T-cell (primary cell): Measurements from ENCODE around the gene NKIRAS2. TPM values are rescaled to one million over a fixed set of nuclear protein-coding genes. Genes with fewer than 3 reads are reported as not detected.
"Not testable (repeated sequence)": the region's sequence is repeated elsewhere in the genome, so short reads cannot be mapped to it uniquely, and the experiment has no call there.

Experiments used
- ATAC-seq, 4 experiments: fragments of 200-7000 bp in 3 of 4; fragments of 150-1000 bp in 1 of 4; cut with Tn5 transposase; replicated peaks in 1 of 4; 1 replicate in 3 of 4; 2 replicates in 1 of 4; pipeline ENCODE4 v1.10.0; 2021; ENCODE audit warnings: moderate library complexity in 3 of 4, mild to moderate bottlenecking in 2 of 4, moderate number of reproducible peaks in 1 of 4
- CTCF ChIA-PET, 2 donors: fragments of 300-600 bp; sonication (Branson Sonifier 250); formaldehyde crosslinking; loops; one replicate each; lab custom pipeline; 2022; ENCODE audit warnings: antibody characterized with exemption in 2 of 2; lab: Charles Lee
- POLR2A ChIA-PET, 2 donors: fragments of 300-600 bp; sonication (Branson Sonifier 250); formaldehyde crosslinking; loops; one replicate each; lab custom pipeline; 2022; ENCODE audit warnings: antibody characterized with exemption in 2 of 2; lab: Charles Lee
- DNase-seq, 35 experiments: peaks; one replicate each; pipeline versions ENCODE4 v3.0.0 to v3.0.0-alpha.2; 2013 to 2023
- H3K27ac ChIP-seq: one replicate; pipeline ENCODE4 v1.5.1; 2013; ENCODE audit warnings: low read length
- H3K27me3 ChIP-seq, 2 experiments: replicated peaks in 1 of 2; 1 replicate in 1 of 2; 2 replicates in 1 of 2; pipeline versions ENCODE4 v1.6.1 to v1.7.0; 2013; ENCODE audit warnings: low read length in 1 of 2, mixed read lengths in 1 of 2; ENCODE audit not compliant: control insufficient read depth in 2 of 2, insufficient read depth in 2 of 2; ENCODE audit errors: extremely low read depth in 1 of 2
- H3K36me3 ChIP-seq, 2 donors: 1 replicate in 1 of 2; 2 replicates in 1 of 2; pipeline versions ENCODE4 v1.6.1 to v1.7.0; 2013; ENCODE audit warnings: low read length in 1 of 2; ENCODE audit not compliant: control insufficient read depth in 2 of 2, insufficient read depth in 1 of 2; ENCODE audit errors: extremely low read depth in 1 of 2
- H3K4me1 ChIP-seq, 2 experiments: 1 replicate in 1 of 2; 2 replicates in 1 of 2; pipeline versions ENCODE4 v1.6.1 to v1.7.0; 2013; ENCODE audit warnings: low read length in 2 of 2, mixed read lengths in 1 of 2; ENCODE audit not compliant: insufficient read depth in 2 of 2, control insufficient read depth in 1 of 2; ENCODE audit errors: extremely low read depth in 1 of 2
- H3K4me3 ChIP-seq, 2 donors: 1 replicate in 1 of 2; 2 replicates in 1 of 2; pipeline versions ENCODE4 v1.5.1 to v1.7.0; 2013; ENCODE audit warnings: mild to moderate bottlenecking in 2 of 2, low read length in 1 of 2, moderate library complexity in 1 of 2; ENCODE audit not compliant: control insufficient read depth in 1 of 2; ENCODE audit errors: extremely low read depth in 1 of 2
- H3K9me3 ChIP-seq: 2 replicates; pipeline ENCODE4 v1.7.0; 2013
- H3K27ac Mint-ChIP-seq, 2 donors: one replicate each; pipeline ENCODE4 v1.8.0; 2020 to 2021; ENCODE audit warnings: mild to moderate bottlenecking in 2 of 2, mixed read lengths in 2 of 2
- H3K27me3 Mint-ChIP-seq, 2 donors: one replicate each; pipeline ENCODE4 v1.8.0; 2021 to 2022; ENCODE audit warnings: mixed read lengths in 2 of 2
- H3K36me3 Mint-ChIP-seq: one replicate; pipeline ENCODE4 v1.8.0; 2021; ENCODE audit warnings: mixed read lengths
- H3K4me1 Mint-ChIP-seq, 3 donors: one replicate each; pipeline ENCODE4 v1.8.0; 2020 to 2022; ENCODE audit warnings: mixed read lengths in 3 of 3, mild to moderate bottlenecking in 1 of 3
- H3K4me3 Mint-ChIP-seq, 3 donors: one replicate each; pipeline ENCODE4 v1.8.0; 2020 to 2022; ENCODE audit warnings: mild to moderate bottlenecking in 3 of 3, mixed read lengths in 3 of 3, moderate library complexity in 3 of 3
- H3K9me3 Mint-ChIP-seq, 3 donors: one replicate each; pipeline ENCODE4 v1.8.0; 2020 to 2022; ENCODE audit warnings: mixed read lengths in 3 of 3
- WGBS: methylation state at CpG from one replicate; pipeline ENCODE4 v1.1.5; 2013; ENCODE audit warnings: missing lambda C conversion rate; ENCODE audit not compliant: insufficient coverage; 5-methylcytosine and 5-hydroxymethylcytosine counted together
- total RNA-seq, 35 experiments: library from RNA in 6 of 35; stranded (reverse) in 6 of 35; fragments of 120-200 nt in 1 of 35; gene quantifications; one replicate each; pipeline versions ENCODE4 v1.2.1 to v1.2.4 and lab custom pipeline; 2013 to 2026

Gene NKIRAS2
- total RNA-seq, 5 donors from 2014 or later (not counting 1 experiment from before 2014, with no cell fraction given) = 11.0 to 19.6 (median 18.4) TPM

- Mint-ChIP-seq H3K9me3 (no peaks in the 10 kb centered on the region), H3K36me3 (peaks cover 28% of the 10 kb centered on the region), H3K4me3 (no peak overlapping the region), H3K27me3 (no peaks in the 10 kb centered on the region), H3K27ac (no peak overlapping the region), H3K4me1 (peaks cover 28 to 33% (median 30%) of the 10 kb centered on the region in 3 donors)
- ATAC-seq = no peak
- Histone ChIP-seq H3K27me3 (no peaks in the 10 kb centered on the region), H3K4me1 (no peaks in the 10 kb centered on the region), H3K9me3 (no peaks in the 10 kb centered on the region), H3K4me3 (no peak overlapping the region), H3K36me3 (peaks cover 9 to 54% of the 10 kb centered on the region in 2 donors), H3K27ac (no peak overlapping the region)
- WGBS = no CpG with 5 or more reads among the region's 7 CpGs
- no peak for DNase-seq
- ChIA-PET CTCF (interaction anchor here in 1 of 2 donors (1.5 kb wide), 1 partner anchor 18 kb away, joined by 3 read pairs; the partner anchor contains the start of gene NKIRAS2), POLR2A (no interaction called here)
Observed at GRCh38 chr17:42002175-42002791, 17.6 kb upstream of the NKIRAS2 start.

GRCh38 chr17:42002792-42003301 lies 17.0 kb upstream of the NKIRAS2 start:
- peaks cover 28% of the 10 kb centered on the region for H3K36me3 Mint-ChIP-seq
- Histone ChIP-seq H3K36me3 (peaks cover 9 to 48% of the 10 kb centered on the region in 2 donors), H3K9me3 (no peaks in the 10 kb centered on the region), H3K4me3 (no peak overlapping the region), H3K4me1 (no peaks in the 10 kb centered on the region), H3K27me3 (no peaks in the 10 kb centered on the region), H3K27ac (no peak overlapping the region)
- no peak overlapping the region for H3K27ac Mint-ChIP-seq
- H3K4me1 Mint-ChIP-seq = peaks cover 29 to 35% (median 31%) of the 10 kb centered on the region in 3 donors
- H3K27me3 Mint-ChIP-seq = no peaks in the 10 kb centered on the region
- 96% methylated on average over 2 of the region's 3 CpGs for WGBS
- DNase-seq (no peak), ATAC-seq (no peak)
- H3K4me3 Mint-ChIP-seq = no peak overlapping the region
- ChIA-PET POLR2A (interaction anchor here in 1 of 2 donors (0.7 kb wide), 1 partner anchor 119 kb away, joined by 3 read pairs; no protein-coding TSS in a partner anchor), CTCF (interaction anchor here in 1 of 2 donors (0.6 to 1.5 kb wide), 2 partner anchors 17 to 28 kb away, joined by 3 read pairs; partner anchors contain the start of gene NKIRAS2)
- no peaks in the 10 kb centered on the region for H3K9me3 Mint-ChIP-seq

GRCh38 chr17:42005166-42005565 lies 14.7 kb upstream of the NKIRAS2 start:
- no CpG with 5 or more reads among the region's 1 CpG for WGBS
- Histone ChIP-seq H3K4me3 (no peak overlapping the region), H3K36me3 (peaks cover 4 to 34% of the 10 kb centered on the region in 2 donors), H3K27ac (no peak overlapping the region), H3K9me3 (no peaks in the 10 kb centered on the region), H3K27me3 (no peaks in the 10 kb centered on the region), H3K4me1 (peaks cover 0 to 3% of the 10 kb centered on the region in 2 experiments)
- Mint-ChIP-seq H3K27ac (no peak overlapping the region), H3K4me1 (peaks cover 43 to 49% (median 43%) of the 10 kb centered on the region in 3 donors), H3K9me3 (no peaks in the 10 kb centered on the region), H3K4me3 (no peak overlapping the region), H3K27me3 (no peaks in the 10 kb centered on the region), H3K36me3 (peaks cover 31% of the 10 kb centered on the region)
- DNase-seq (no peak), ATAC-seq (no peak)
- ChIA-PET CTCF (interaction anchor here in 1 of 2 donors (1.0 kb wide), 1 partner anchor 112 kb away, joined by 3 read pairs; no protein-coding TSS in a partner anchor), POLR2A (interaction anchor here in 1 of 2 donors (0.8 kb wide), 1 partner anchor 11 kb away, joined by 3 read pairs; no protein-coding TSS in a partner anchor)

- Mint-ChIP-seq H3K27me3 (no peaks in the 10 kb centered on the region), H3K36me3 (peaks cover 10% of the 10 kb centered on the region), H3K27ac (no peak overlapping the region), H3K9me3 (no peaks in the 10 kb centered on the region), H3K4me3 (no peak overlapping the region), H3K4me1 (peaks cover 63 to 69% (median 65%) of the 10 kb centered on the region in 3 donors)
- 100% methylated on average over 1 of the region's 4 CpGs for WGBS
- Histone ChIP-seq H3K9me3 (no peaks in the 10 kb centered on the region), H3K4me3 (no peak overlapping the region), H3K27me3 (no peaks in the 10 kb centered on the region), H3K4me1 (peaks cover 7 to 25% of the 10 kb centered on the region in 2 experiments), H3K36me3 (peaks cover 0 to 10% of the 10 kb centered on the region in 2 donors), H3K27ac (no peak overlapping the region)
- no peak for DNase-seq
- ChIA-PET CTCF (no interaction called here), POLR2A (interaction anchor here in 1 of 2 donors (0.6 kb wide), 1 partner anchor 217 kb away, joined by 3 read pairs; no protein-coding TSS in a partner anchor)
- ATAC-seq = no peak
Observed at GRCh38 chr17:42009170-42009569, 10.7 kb upstream of the NKIRAS2 start.

- H3K36me3 ChIP-seq, H3K4me3 ChIP-seq, H3K9me3 ChIP-seq, H3K4me3 Mint-ChIP-seq, H3K9me3 Mint-ChIP-seq, DNase-seq, CTCF ChIA-PET, H3K27ac Mint-ChIP-seq, H3K27me3 Mint-ChIP-seq, H3K27me3 ChIP-seq, ATAC-seq, H3K27ac ChIP-seq: not testable (repeated sequence)
- peaks cover 7 to 36% of the 10 kb centered on the region in 2 experiments for H3K4me1 ChIP-seq
- Mint-ChIP-seq H3K36me3 (peaks cover 10% of the 10 kb centered on the region), H3K4me1 (peaks cover 58 to 68% (median 64%) of the 10 kb centered on the region in 3 donors)
- POLR2A ChIA-PET = interaction anchor here in 1 of 2 donors (0.7 kb wide), 1 partner anchor 80 kb away, joined by 3 read pairs; the partner anchor contains the start of gene ODAD4
- WGBS = no CpG with 5 or more reads among the region's 9 CpGs
Observed at GRCh38 chr17:42010266-42010680, 9.6 kb upstream of the NKIRAS2 start.

GRCh38 chr17:42010898-42011516 lies 8.9 kb upstream of the NKIRAS2 start:
- H3K36me3 Mint-ChIP-seq = peaks cover 10% of the 10 kb centered on the region
- ChIA-PET CTCF (no interaction called here), POLR2A (interaction anchor here in 1 of 2 donors (0.6 kb wide), 1 partner anchor 97 kb away, joined by 3 read pairs; no protein-coding TSS in a partner anchor)
- H3K27ac Mint-ChIP-seq = no peak overlapping the region
- H3K4me1 Mint-ChIP-seq = peaks cover 62 to 68% (median 67%) of the 10 kb centered on the region in 3 donors
- H3K36me3 ChIP-seq = peaks cover 4 to 7% of the 10 kb centered on the region in 2 donors
- H3K4me3 Mint-ChIP-seq = no peak overlapping the region
- H3K9me3 ChIP-seq = no peaks in the 10 kb centered on the region
- H3K4me3 ChIP-seq = no peak overlapping the region
- H3K27me3 ChIP-seq = no peaks in the 10 kb centered on the region
- H3K27ac ChIP-seq = no peak overlapping the region
- no peaks in the 10 kb centered on the region for H3K27me3 Mint-ChIP-seq
- H3K4me1 ChIP-seq = peaks cover 11 to 43% of the 10 kb centered on the region in 2 experiments
- ATAC-seq (no peak), DNase-seq (no peak)
- H3K9me3 Mint-ChIP-seq = no peaks in the 10 kb centered on the region
- whole genome bisulfite sequencing = no CpG with 5 or more reads among the region's 3 CpGs
